HFF-Myc (cell line): ENCODE results near the gene MATK.

Experiments
- DNase-seq: peaks from one replicate; pipeline ENCODE4 v3.0.0-alpha.2; 2011; ENCODE audit warnings: low read depth; ENCODE audit errors: extremely low read depth
- H3K4me3 ChIP-seq: replicated peaks from 2 replicates; pipeline ENCODE4 v1.5.1; 2011; ENCODE audit warnings: low read depth, mild to moderate bottlenecking, control low read depth, low read length
- CTCF ChIP-seq: IDR thresholded peaks from 2 replicates; pipeline ENCODE4 v1.5.1; 2012; ENCODE audit warnings: mild to moderate bottlenecking, low read depth, low read length, control low read depth; ENCODE audit errors: missing control alignments

The MATK gene

DNA sequence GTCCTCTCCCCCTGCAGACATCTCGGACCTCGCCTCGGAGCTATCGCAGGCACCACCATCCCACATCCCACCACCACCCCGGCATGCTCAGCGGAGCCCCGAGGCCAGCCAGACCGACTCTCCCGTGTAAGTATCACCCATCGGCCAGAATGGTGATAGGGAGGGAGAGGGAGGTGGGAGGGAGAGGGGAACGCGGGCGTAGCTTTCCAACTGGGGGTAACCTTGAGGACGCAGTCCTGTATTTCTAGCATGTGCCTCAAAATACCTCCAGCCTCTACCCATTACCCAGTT lies 51.9 kb downstream of the MATK start:
- no peak overlapping the region for H3K4me3 ChIP-seq
- DNase-seq = no peak
- TF ChIP-seq CTCF = no peak

GRCh38 chr19:3733549-3734309 lies 52.5 kb downstream of the MATK start:
- TF ChIP-seq CTCF = no peak
- no peak overlapping the region for H3K4me3 ChIP-seq
- no peak for DNase-seq

- DNase-seq = no peak
- TF ChIP-seq CTCF = no peak
- H3K4me3 ChIP-seq = no peak overlapping the region
Measured at GRCh38 chr19:3732108-3732507, 54.1 kb downstream of the MATK start.

GRCh38 chr19:3730457-3730958 lies 55.7 kb downstream of the MATK start:
- no peak for DNase-seq
- TF ChIP-seq CTCF = no peak
- H3K4me3 ChIP-seq = no peak overlapping the region
